ENCODE data around the gene NIF3L1. TPM values are rescaled to one million over a fixed set of nuclear protein-coding genes. Genes with fewer than 3 reads are reported as not detected.

The NIF3L1 gene
- polyA plus RNA-seq, 2 of the 4 experiments (the other 2 are of a cell fraction): 49.5 to 103 TPM

DNA sequence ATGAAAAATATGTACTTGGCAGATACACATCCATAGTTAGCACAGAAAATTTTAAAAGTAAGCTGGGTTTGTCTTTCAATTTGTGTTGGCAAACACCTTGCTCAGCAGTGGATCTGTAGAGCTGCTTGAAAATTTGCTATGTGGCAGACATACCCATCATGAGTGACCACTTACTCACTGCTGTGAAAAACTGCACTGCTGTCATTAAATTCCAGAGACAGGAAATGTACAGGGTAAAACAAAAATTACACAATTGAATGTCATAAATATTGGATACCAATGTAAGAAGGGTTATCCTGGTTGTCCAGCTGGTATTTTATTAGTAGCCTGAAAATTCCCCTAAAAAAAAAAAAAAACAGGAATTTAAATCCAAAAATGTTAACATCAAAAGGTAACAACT lies 24.5 kb downstream of the NIF3L1 start (continued):
- TF ChIP-seq REST (IDR thresholded peaks at IDR 0.05) (no peak), ZFP36 (IDR thresholded peaks at IDR 0.05; ENCODE audit: borderline replicate concordance, partially characterized antibody) (no peak), JUNB (IDR thresholded peaks at IDR 0.05) (no peak), ESRRA (IDR thresholded peaks at IDR 0.05; ENCODE audit: borderline replicate concordance, low read length) (no peak), CEBPB (IDR thresholded peaks at IDR 0.05) (no peak)
- TF ChIP-seq, protein P1, sequence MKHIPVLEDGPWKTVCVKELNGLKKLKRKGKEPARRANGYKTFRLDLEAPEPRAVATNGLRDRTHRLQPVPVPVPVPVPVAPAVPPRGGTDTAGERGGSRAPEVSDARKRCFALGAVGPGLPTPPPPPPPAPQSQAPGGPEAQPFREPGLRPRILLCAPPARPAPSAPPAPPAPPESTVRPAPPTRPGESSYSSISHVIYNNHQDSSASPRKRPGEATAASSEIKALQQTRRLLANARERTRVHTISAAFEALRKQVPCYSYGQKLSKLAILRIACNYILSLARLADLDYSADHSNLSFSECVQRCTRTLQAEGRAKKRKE (CRISPR knock-in tag; IDR thresholded peaks at IDR 0.05; ENCODE audit: low read depth): no peak

- no peak for ATAC-seq
- CTCF ChIA-PET: no interaction called here
- TF ChIP-seq JUNB (IDR thresholded peaks at IDR 0.05) (no peak), FOSL2 (IDR thresholded peaks at IDR 0.05) (no peak), FOSL2 (CRISPR knock-in tag; IDR thresholded peaks at IDR 0.05) (no peak), POLR2A (IDR thresholded peaks at IDR 0.05; ENCODE audit: low read length) (no peak), EP300 (IDR thresholded peaks at IDR 0.05) (no peak), HEYL (CRISPR knock-in tag; IDR thresholded peaks at IDR 0.05) (no peak), REST (IDR thresholded peaks at IDR 0.05) (no peak), NR3C1 (IDR thresholded peaks at IDR 0.05) (no peak), ZSCAN20 (CRISPR knock-in tag; IDR thresholded peaks at IDR 0.05) (no peak), HOXB13 (CRISPR knock-in tag; IDR thresholded peaks at IDR 0.05; ENCODE audit: low read depth) (no peak), MAZ (IDR thresholded peaks at IDR 0.05; ENCODE audit: borderline replicate concordance, low read depth, low read length) (no peak), GATA3 (IDR thresholded peaks at IDR 0.05; ENCODE audit: borderline replicate concordance) (no peak)
- TF ChIP-seq, protein P2, sequence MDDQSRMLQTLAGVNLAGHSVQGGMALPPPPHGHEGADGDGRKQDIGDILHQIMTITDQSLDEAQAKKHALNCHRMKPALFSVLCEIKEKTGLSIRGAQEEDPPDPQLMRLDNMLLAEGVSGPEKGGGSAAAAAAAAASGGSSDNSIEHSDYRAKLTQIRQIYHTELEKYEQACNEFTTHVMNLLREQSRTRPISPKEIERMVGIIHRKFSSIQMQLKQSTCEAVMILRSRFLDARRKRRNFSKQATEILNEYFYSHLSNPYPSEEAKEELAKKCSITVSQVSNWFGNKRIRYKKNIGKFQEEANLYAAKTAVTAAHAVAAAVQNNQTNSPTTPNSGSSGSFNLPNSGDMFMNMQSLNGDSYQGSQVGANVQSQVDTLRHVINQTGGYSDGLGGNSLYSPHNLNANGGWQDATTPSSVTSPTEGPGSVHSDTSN (IDR thresholded peaks at IDR 0.05): no peak
- TF ChIP-seq, protein P1 (CRISPR knock-in tag; IDR thresholded peaks at IDR 0.05; ENCODE audit: low read depth): no peak
These were observed 33.3 kb downstream of the NIF3L1 start for GRCh38 chr2:200922439-200922838.

More at GRCh38 chr2:200922439-200922838, 33.3 kb downstream of the NIF3L1 start:
- no peak for FAIRE-seq
- no peak overlapping the region for H3K4me2 ChIP-seq
- no peak overlapping the region for H3K4me3 ChIP-seq
- H3K27ac ChIP-seq: no peak overlapping the region
- no peaks in the 10 kb centered on the region for H3K9me3 ChIP-seq
- DNase-seq (ENCODE audit: low read depth in 1 of 2, low spot score in 1 of 2): no peak
- H3K4me1 ChIP-seq: no peaks in the 10 kb centered on the region
- POLR2A ChIA-PET: no interaction called here
- 86% methylated on average over 6 of the region's 6 CpGs for whole genome bisulfite sequencing (ENCODE audit: missing lambda C conversion rate)

Measured in A549 (cell line).